HepG2 (cell line): Measurements from ENCODE around the gene MDH1. TPM values are rescaled to one million over a fixed set of nuclear protein-coding genes. Genes with fewer than 3 reads are reported as not detected.
"Not testable (repeated sequence)": the region's sequence is repeated elsewhere in the genome, so short reads cannot be mapped to it uniquely, and the experiment has no call there.

Experiments
- ATAC-seq: fragments of 200-7000 bp; cut with Tn5 transposase; 3 replicates; pipeline ENCODE4 v1.9.1; 2020; ENCODE audit warnings: mild to moderate bottlenecking, moderate library complexity
- BruUV-seq: library from RNA; stranded (reverse); fragments of 400-500 nt; replicated peaks from 2 replicates; lab custom pipeline; 2021; lab: Mats Ljungman, UMichigan
- CTCF ChIA-PET: fragments of 300-600 bp; formaldehyde crosslinking; extraction: SDS; loops from one replicate; lab custom pipeline; 2021; ENCODE audit warnings: low total read pairs, inconsistent platforms, low intra/inter-chr PET ratio; lab: Yijun Ruan, JAX
- POLR2A ChIA-PET: fragments of 350-600 bp; sonication (Branson Sonifier 250); formaldehyde crosslinking; loops from one replicate; lab custom pipeline; 2020; ENCODE audit warnings: antibody characterized with exemption, inconsistent platforms; lab: Yijun Ruan, JAX
- DNase-seq: peaks from one replicate; pipeline ENCODE4 v3.0.0-alpha.2; 2015; ENCODE audit warnings: low spot score
- FAIRE-seq: peaks from 3 replicates; lab custom pipeline; 2011; peaks lifted over from hg19 to GRCh38; lab: Jason Lieb, UNC
- H2AFZ ChIP-seq: one replicate; pipeline ENCODE4 v1.6.1; 2011; ENCODE audit warnings: low read length, inconsistent platforms
- H3K27ac ChIP-seq: fragments of 300-600 bp; 3 replicates; pipeline ENCODE4 v1.8.0; 2011; ENCODE audit warnings: mixed run types, mild to moderate bottlenecking, mixed read lengths, low read length, inconsistent platforms; ENCODE audit not compliant: insufficient read depth; ENCODE audit errors: extremely low read length
- H3K27me3 ChIP-seq, 2 experiments: fragments of 200-600 bp in 1 of 2; 2 replicates in 1 of 2; 3 replicates in 1 of 2; pipeline versions ENCODE4 v1.6.0 to v1.8.0; 2011; ENCODE audit warnings: low read length in 2 of 2, mild to moderate bottlenecking in 2 of 2, moderate library complexity in 2 of 2, inconsistent platforms in 1 of 2; ENCODE audit not compliant: insufficient read depth in 2 of 2, control insufficient read depth in 1 of 2
- H3K36me3 ChIP-seq, 2 experiments: fragments of 200-600 bp in 1 of 2; replicated peaks in 1 of 2; 2 replicates in 1 of 2; 3 replicates in 1 of 2; pipeline versions ENCODE4 v1.5.1 to v1.8.0; 2011; ENCODE audit warnings: low read length in 2 of 2, inconsistent platforms in 1 of 2; ENCODE audit not compliant: insufficient read depth in 2 of 2, control insufficient read depth in 1 of 2
- H3K4me1 ChIP-seq: 2 replicates; pipeline ENCODE4 v1.5.1; 2012; ENCODE audit warnings: low read length, inconsistent platforms; ENCODE audit not compliant: insufficient read depth
- H3K4me2 ChIP-seq: 2 replicates; pipeline ENCODE4 v1.6.0; 2011; ENCODE audit warnings: low read depth, low read length, inconsistent platforms
- H3K4me3 ChIP-seq, 3 experiments: fragments of 200-600 bp in 1 of 3; sonication (generic), shearing (Covaris generic) in 1 of 3; replicated peaks in 1 of 3; 2 replicates each; pipeline ENCODE4 v1.5.1; 2011 to 2016; ENCODE audit warnings: low read length in 3 of 3, inconsistent platforms in 2 of 3, low read depth in 2 of 3, mild to moderate bottlenecking in 2 of 3, control low read depth in 1 of 3, mixed read lengths in 1 of 3; ENCODE audit not compliant: insufficient read depth in 1 of 3
- H3K79me2 ChIP-seq: one replicate; pipeline ENCODE4 v1.6.1; 2011; ENCODE audit warnings: low read length, inconsistent platforms; ENCODE audit not compliant: insufficient read depth
- H3K9ac ChIP-seq: 2 replicates; pipeline ENCODE4 v1.6.0; 2011; ENCODE audit warnings: mild to moderate bottlenecking, low read depth, low read length, inconsistent platforms; ENCODE audit not compliant: insufficient read depth
- H3K9me3 ChIP-seq: 2 replicates; pipeline ENCODE4 v1.5.1; 2012; ENCODE audit warnings: mild to moderate bottlenecking, low read length
- H4K20me1 ChIP-seq: 2 replicates; pipeline ENCODE4 v1.6.0; 2011; ENCODE audit warnings: inconsistent platforms, mild to moderate bottlenecking, low read length, moderate library complexity; ENCODE audit not compliant: insufficient read depth
- ETV5 ChIP-seq: IDR thresholded peaks from 2 replicates; pipeline ENCODE4 v1.6.1; 2018; ENCODE audit warnings: missing biosample characterization, missing genetic modification reagents, inconsistent platforms, borderline replicate concordance
- HNF4A ChIP-seq: sonication (generic); formaldehyde crosslinking; IDR thresholded peaks from 2 replicates; pipeline ENCODE4 v1.4.0; 2020; ENCODE audit warnings: missing genetic modification reagents
- JUNB ChIP-seq: sonication (generic); formaldehyde crosslinking; IDR thresholded peaks from 2 replicates; pipeline ENCODE4 v1.8.0; 2022; ENCODE audit warnings: missing genetic modification reagents, mild to moderate bottlenecking, borderline replicate concordance
- JUND ChIP-seq: sonication (generic); formaldehyde crosslinking; IDR thresholded peaks from 2 replicates; pipeline ENCODE4 v1.8.0; 2022; ENCODE audit warnings: mild to moderate bottlenecking, missing genetic modification reagents
- PHB2 ChIP-seq: fragments of 450-650 bp; IDR thresholded peaks from 2 replicates; pipeline ENCODE4 v1.6.1; 2018; ENCODE audit not compliant: partially characterized antibody
- SNRNP70 ChIP-seq: fragments of 200-400 bp; formaldehyde crosslinking; IDR thresholded peaks from 2 replicates; pipeline ENCODE4 v1.6.1; 2017; ENCODE audit warnings: mild to moderate bottlenecking, low read depth, low read length, moderate library complexity
- SP140L ChIP-seq: sonication (generic); formaldehyde crosslinking; IDR thresholded peaks from 2 replicates; pipeline ENCODE4 v1.4.0; 2020; ENCODE audit warnings: missing genetic modification reagents, borderline replicate concordance
- ZFP90 ChIP-seq: sonication (generic); formaldehyde crosslinking; IDR thresholded peaks from 2 replicates; pipeline ENCODE4 v1.8.0; 2022; ENCODE audit warnings: missing genetic modification reagents, mild to moderate bottlenecking, inconsistent platforms, borderline replicate concordance
- ZKSCAN5 ChIP-seq: sonication (generic); formaldehyde crosslinking; IDR thresholded peaks from 2 replicates; pipeline ENCODE4 v1.5.1; 2020; ENCODE audit warnings: mild to moderate bottlenecking, missing genetic modification reagents
- ZNF235 ChIP-seq: sonication (generic); formaldehyde crosslinking; IDR thresholded peaks from 2 replicates; pipeline ENCODE4 v1.8.1; 2023; ENCODE audit warnings: mild to moderate bottlenecking, missing genetic modification reagents, borderline replicate concordance
- WGBS: methylation state at CpG from one replicate; pipeline ENCODE4 v1.1.6; 2017; ENCODE audit warnings: low lambda C conversion rate; 5-methylcytosine and 5-hydroxymethylcytosine counted together
- in situ Hi-C: cut with HindIII; loops from 2 replicates; pipeline ENCODE4 v1.10.0; 2017; ENCODE audit warnings: low pct_unique_long_range_greater_than_20kb; ENCODE audit not compliant: extremely low pct_ligation_motif_present
- intact Hi-C: fragments of 100-400 bp; cut with micrococcal nuclease; formaldehyde crosslinking; loops from one replicate; pipeline ENCODE4 v1.10.0; 2022; ENCODE audit not compliant: unreplicated experiment
- polyA plus RNA-seq, 8 experiments: library from polyadenylated mRNA; depleted of rRNA in 3 of 8; stranded (reverse) in 7 of 8; unstranded in 1 of 8; fragments of >200 nt; fragmentation: Illumina TruSeq in 4 of 8; extraction: Trizol in 4 of 8; gene quantifications; 2 replicates each; pipeline versions ENCODE4 v1.2.1 to v1.2.3, GENCODE V29; 2011 to 2016; ENCODE audit warnings: low read depth in 4 of 8, missing spikeins in 1 of 8, mixed read lengths in 1 of 8; ENCODE audit not compliant: insufficient read depth in 1 of 8
- total RNA-seq, 5 experiments: library from RNA; depleted of rRNA; stranded (reverse); fragments of >200 nt; fragmentation: Illumina TruSeq; extraction: Trizol; gene quantifications; 2 replicates each; pipeline ENCODE4 v1.2.3, GENCODE V29; 2016; ENCODE audit warnings: low read depth in 1 of 5
- TF ChIP-seq, protein P1 (sequence below), 2 experiments: fragments of 450-650 bp in 1 of 2; sonication (generic) in 1 of 2; formaldehyde crosslinking; IDR thresholded peaks; 2 replicates each; pipeline versions ENCODE4 v1.5.0 to v1.8.0; 2020 to 2022; ENCODE audit warnings: mild to moderate bottlenecking in 1 of 2, missing genetic modification reagents in 1 of 2
- TF ChIP-seq, protein P2 (sequence below): sonication (generic); formaldehyde crosslinking; IDR thresholded peaks from 2 replicates; pipeline ENCODE4 v1.5.0; 2020; ENCODE audit warnings: mild to moderate bottlenecking, missing genetic modification reagents
- TF ChIP-seq, protein P3 (sequence below): sonication (generic); formaldehyde crosslinking; IDR thresholded peaks from 2 replicates; pipeline ENCODE4 v1.4.0; 2020; ENCODE audit warnings: missing genetic modification reagents, mild to moderate bottlenecking, borderline replicate concordance

MDH1 gene
- total and polyA plus RNA-seq, 2 of the 13 experiments (the other 11 are each of a cell fraction or from before 2014, with no cell fraction given), result 293 to 415 TPM

DNA sequence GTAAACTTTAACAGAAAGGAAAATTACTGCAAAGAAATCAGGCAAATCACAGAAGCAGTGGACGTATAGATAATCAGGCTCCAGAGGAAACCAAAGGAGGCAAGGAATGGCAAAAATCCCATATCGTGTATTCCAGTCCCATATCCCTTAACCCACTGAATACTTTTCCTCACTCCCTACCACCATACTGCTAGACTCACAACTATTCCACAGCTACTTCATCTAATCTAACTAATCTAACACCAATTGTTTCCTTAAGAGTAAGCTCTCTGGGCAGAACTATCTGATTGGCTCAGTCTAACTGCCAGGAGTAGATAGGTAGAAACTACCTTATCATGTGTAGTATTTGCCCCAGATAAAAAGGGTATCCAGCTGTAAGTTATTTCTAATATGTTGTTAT lies 16.8 kb upstream of the MDH1 start (continued):
- TF ChIP-seq ETV5 (no peak), ZKSCAN5 (CRISPR knock-in tag) (no peak), ZNF235 (CRISPR knock-in tag) (no peak), SP140L (no peak), ZFP90 (CRISPR knock-in tag) (no peak), JUNB (CRISPR knock-in tag) (no peak), SNRNP70 (no peak), PHB2 (no peak), JUND (CRISPR knock-in tag) (no peak)
- TF ChIP-seq, protein P1, sequence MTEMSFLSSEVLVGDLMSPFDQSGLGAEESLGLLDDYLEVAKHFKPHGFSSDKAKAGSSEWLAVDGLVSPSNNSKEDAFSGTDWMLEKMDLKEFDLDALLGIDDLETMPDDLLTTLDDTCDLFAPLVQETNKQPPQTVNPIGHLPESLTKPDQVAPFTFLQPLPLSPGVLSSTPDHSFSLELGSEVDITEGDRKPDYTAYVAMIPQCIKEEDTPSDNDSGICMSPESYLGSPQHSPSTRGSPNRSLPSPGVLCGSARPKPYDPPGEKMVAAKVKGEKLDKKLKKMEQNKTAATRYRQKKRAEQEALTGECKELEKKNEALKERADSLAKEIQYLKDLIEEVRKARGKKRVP (CRISPR knock-in tag; IDR thresholded peaks at IDR 0.05), result no peak

DNA sequence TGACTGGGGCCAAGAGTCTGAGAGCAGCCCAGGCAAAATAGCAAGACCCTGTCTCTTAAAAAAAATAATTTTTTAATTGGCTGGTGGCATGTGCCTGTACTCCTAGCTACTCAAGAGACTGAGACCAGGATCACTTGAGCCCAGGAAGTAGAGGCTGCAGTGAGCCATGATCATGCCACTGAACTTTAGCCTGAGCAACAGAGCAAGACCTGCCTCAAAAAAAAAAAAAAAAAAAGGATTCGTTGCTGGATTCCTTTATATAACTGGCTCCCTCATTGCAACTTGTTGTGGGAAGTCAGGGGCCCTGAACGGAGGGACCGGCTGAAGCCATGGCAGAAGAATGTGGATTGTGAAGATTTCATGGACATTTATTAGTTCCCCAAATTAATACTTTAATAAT lies 15.7 kb upstream of the MDH1 start:
- H3K36me3 ChIP-seq, H2AFZ ChIP-seq, H3K4me2 ChIP-seq, H3K9me3 ChIP-seq, H3K79me2 ChIP-seq, FAIRE-seq, H3K4me1 ChIP-seq, H3K27ac ChIP-seq, H3K9ac ChIP-seq, POLR2A ChIA-PET, intact Hi-C loops, CTCF ChIA-PET, H3K4me3 ChIP-seq, in situ Hi-C loops, H4K20me1 ChIP-seq, H3K27me3 ChIP-seq, BruUV-seq: not testable (repeated sequence)
- TF ChIP-seq, protein P2, sequence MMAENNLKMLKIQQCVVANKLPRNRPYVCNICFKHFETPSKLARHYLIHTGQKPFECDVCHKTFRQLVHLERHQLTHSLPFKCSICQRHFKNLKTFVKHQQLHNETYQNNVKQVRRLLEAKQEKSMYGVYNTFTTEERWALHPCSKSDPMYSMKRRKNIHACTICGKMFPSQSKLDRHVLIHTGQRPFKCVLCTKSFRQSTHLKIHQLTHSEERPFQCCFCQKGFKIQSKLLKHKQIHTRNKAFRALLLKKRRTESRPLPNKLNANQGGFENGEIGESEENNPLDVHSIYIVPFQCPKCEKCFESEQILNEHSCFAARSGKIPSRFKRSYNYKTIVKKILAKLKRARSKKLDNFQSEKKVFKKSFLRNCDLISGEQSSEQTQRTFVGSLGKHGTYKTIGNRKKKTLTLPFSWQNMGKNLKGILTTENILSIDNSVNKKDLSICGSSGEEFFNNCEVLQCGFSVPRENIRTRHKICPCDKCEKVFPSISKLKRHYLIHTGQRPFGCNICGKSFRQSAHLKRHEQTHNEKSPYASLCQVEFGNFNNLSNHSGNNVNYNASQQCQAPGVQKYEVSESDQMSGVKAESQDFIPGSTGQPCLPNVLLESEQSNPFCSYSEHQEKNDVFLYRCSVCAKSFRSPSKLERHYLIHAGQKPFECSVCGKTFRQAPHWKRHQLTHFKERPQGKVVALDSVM (CRISPR knock-in tag), result peak; percentile 52
- peak; percentile 18; the same call in 1 of the 2 replicates for TF ChIP-seq HNF4A (CRISPR knock-in tag)
- TF ChIP-seq, protein P3, sequence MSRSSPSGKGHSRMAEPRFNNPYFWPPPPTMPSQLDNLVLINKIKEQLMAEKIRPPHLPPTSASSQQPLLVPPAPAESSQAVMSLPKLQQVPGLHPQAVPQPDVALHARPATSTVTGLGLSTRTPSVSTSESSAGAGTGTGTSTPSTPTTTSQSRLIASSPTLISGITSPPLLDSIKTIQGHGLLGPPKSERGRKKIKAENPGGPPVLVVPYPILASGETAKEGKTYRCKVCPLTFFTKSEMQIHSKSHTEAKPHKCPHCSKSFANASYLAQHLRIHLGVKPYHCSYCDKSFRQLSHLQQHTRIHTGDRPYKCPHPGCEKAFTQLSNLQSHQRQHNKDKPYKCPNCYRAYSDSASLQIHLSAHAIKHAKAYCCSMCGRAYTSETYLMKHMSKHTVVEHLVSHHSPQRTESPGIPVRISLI (CRISPR knock-in tag), result 0 out of 2 replicates have a peak, but pooled peaks have one; percentile 34
- DNase-seq (peak; percentile 13), ATAC-seq (peak; percentile 62; the same call in 2 of the 3 replicates)
- WGBS, result 50% methylated on average over 3 of the region's 3 CpGs
